Measurements from ENCODE around the gene SRRT. TPM values are rescaled to one million over a fixed set of nuclear protein-coding genes. Genes with fewer than 3 reads are reported as not detected.

The SRRT gene
- total and polyA plus RNA-seq, 8 donors: 45.2 to 184 (median 77.6) TPM

DNA sequence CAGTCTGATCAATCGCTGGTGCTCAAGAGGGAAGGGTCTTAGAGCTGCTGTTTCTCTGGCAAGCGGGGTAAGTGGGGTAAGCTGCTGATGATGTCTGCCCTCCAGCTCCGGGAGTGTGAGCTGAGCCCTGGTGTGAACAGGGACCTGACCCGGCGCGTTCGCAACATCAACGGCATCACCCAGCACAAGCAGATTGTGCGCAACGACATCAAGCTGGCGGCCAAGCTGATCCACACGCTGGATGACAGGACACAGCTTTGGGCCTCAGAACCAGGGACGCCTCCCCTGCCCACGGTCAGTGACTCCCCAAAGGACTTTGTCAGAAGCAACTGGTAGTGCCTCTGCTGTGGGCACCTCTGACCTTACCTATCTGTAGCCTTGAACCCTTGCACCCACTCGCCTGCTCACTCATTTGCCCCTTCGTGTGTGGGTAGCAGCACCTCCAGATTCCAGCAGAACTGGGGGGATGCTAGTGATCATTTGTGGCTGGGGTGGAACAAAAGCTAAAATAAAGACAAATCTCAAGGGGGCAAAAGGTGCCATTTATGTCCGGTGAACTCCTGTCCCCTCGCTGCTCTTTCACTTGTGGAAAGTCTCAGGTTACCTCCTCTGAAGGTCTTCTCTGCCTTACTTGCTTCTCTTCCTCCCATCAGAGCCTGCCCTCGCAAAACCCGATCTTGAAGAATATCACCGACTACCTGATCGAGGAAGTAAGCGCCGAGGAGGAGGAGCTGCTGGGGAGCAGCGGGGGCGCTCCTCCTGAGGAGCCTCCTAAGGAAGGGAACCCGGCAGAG, 11.4 kb downstream of the SRRT start:
- no peaks in the 10 kb centered on the region for H3K9me3 ChIP-seq
- 83 to 89% (median 86%) methylated on average over 16 to 27 of the region's 27 CpGs for WGBS, 5 donors
- H3K4me1 ChIP-seq: peaks cover 32 to 49% (median 42%) of the 10 kb centered on the region in 4 donors
- TF ChIP-seq EP300 (IDR thresholded peaks at IDR 0.05) (no peak), POLR2AphosphoS5 (IDR thresholded peaks at IDR 0.05) (no peak), POLR2A (IDR thresholded peaks at IDR 0.05) (no peak)
- TF ChIP-seq, protein P1, sequence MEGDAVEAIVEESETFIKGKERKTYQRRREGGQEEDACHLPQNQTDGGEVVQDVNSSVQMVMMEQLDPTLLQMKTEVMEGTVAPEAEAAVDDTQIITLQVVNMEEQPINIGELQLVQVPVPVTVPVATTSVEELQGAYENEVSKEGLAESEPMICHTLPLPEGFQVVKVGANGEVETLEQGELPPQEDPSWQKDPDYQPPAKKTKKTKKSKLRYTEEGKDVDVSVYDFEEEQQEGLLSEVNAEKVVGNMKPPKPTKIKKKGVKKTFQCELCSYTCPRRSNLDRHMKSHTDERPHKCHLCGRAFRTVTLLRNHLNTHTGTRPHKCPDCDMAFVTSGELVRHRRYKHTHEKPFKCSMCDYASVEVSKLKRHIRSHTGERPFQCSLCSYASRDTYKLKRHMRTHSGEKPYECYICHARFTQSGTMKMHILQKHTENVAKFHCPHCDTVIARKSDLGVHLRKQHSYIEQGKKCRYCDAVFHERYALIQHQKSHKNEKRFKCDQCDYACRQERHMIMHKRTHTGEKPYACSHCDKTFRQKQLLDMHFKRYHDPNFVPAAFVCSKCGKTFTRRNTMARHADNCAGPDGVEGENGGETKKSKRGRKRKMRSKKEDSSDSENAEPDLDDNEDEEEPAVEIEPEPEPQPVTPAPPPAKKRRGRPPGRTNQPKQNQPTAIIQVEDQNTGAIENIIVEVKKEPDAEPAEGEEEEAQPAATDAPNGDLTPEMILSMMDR (IDR thresholded peaks at IDR 0.05): no peak
- intact Hi-C loops (cut with DNase I; ENCODE audit: low total_unique reads): no loop called here
- no peak overlapping the region for H3K4me3 ChIP-seq
- DNase-seq: no peak
- H3K36me3 ChIP-seq: peaks cover 74 to 75% (median 75%) of the 10 kb centered on the region in 4 donors
- H3K27me3 ChIP-seq: peaks cover 0 to 10% (median 0%) of the 10 kb centered on the region in 3 donors
- H3K27ac ChIP-seq: peak overlapping the region in 2 of 5 donors; percentile 71 to 92

DNA sequence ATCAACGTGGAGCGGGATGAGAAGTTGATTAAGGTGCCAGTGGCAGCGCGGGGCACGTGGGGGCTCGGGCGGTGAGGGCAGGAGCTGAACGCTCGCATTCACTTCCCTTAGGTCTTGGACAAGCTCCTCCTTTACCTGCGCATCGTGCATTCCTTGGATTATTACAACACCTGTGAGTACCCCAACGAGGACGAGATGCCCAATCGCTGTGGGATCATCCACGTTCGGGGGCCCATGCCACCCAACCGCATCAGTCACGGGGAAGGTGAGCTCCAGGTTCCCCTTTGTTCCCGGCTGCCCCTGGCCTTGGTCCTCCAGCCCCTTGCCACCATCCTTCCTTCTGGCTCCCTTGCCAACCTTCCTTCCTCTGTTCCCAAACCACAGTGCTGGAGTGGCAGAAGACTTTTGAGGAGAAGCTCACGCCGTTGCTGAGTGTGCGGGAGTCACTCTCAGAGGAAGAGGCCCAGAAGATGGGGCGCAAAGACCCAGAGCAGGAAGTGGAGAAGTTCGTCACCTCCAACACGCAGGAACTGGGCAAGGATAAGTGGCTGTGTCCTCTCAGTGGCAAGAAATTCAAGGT, 12.1 kb downstream of the SRRT start:
- TF ChIP-seq, protein P1 (IDR thresholded peaks at IDR 0.05): no peak
- TF ChIP-seq POLR2AphosphoS5 (IDR thresholded peaks at IDR 0.05) (no peak), POLR2A (IDR thresholded peaks at IDR 0.05) (no peak), EP300 (IDR thresholded peaks at IDR 0.05) (no peak)
- Histone ChIP-seq H3K4me3 (peak overlapping the region in 2 of 4 donors; percentile 7 to 82), H3K27ac (peak overlapping the region; percentile 3 to 92 (median 71)), H3K36me3 (peaks cover 67 to 68% (median 68%) of the 10 kb centered on the region in 4 donors), H3K9me3 (no peaks in the 10 kb centered on the region), H3K27me3 (peaks cover 0 to 10% (median 0%) of the 10 kb centered on the region in 3 donors), H3K4me1 (peaks cover 32 to 50% (median 44%) of the 10 kb centered on the region in 4 donors)
- WGBS, 5 donors: 78 to 83% (median 79%) methylated on average over 17 to 25 of the region's 25 CpGs
- intact Hi-C loops (cut with DNase I; ENCODE audit: low total_unique reads): no loop called here
- no peak for DNase-seq

DNA sequence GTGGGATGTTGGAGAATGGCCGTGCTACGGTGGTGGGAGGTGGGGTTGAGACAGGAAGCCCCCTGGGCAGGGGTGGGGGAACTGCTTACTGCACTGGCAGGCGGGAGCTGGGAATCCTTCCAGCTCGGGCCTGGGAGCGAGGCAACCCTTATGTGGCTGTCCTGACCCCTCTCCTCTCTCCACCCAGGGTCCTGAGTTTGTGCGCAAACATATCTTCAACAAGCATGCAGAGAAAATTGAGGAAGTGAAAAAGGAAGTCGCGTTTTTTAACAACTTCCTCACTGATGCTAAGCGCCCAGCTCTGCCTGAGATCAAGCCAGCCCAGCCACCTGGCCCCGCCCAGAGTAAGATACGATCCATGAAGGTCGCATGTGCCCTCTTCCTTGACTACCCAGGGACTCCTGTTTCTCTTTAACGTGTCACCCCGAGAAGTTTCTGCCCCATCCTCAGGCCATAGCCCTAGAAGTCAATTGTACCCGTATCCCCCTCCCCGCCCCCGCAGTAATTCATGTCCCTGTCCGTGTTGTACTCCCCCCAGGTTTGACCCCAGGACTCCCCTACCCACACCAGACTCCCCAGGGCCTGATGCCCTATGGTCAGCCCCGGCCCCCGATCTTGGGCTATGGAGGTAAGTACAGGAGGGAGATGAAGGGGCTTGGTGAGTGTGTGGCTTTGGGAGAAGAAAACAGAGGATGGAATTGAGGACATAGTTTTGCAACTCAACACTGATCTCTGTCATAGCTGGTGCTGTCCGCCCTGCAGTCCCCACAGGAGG, 12.8 kb downstream of the SRRT start:
- Histone ChIP-seq H3K4me1 (peaks cover 32 to 50% (median 44%) of the 10 kb centered on the region in 4 donors), H3K36me3 (peaks cover 60 to 62% (median 61%) of the 10 kb centered on the region in 4 donors), H3K9me3 (no peaks in the 10 kb centered on the region), H3K4me3 (peak overlapping the region in 2 of 4 donors; percentile 74 to 82), H3K27ac (peak overlapping the region; percentile 13 to 92 (median 71)), H3K27me3 (peaks cover 0 to 15% (median 0%) of the 10 kb centered on the region in 3 donors)
- intact Hi-C loops (cut with DNase I; ENCODE audit: low total_unique reads): no loop called here
- no peak for TF ChIP-seq EP300 (IDR thresholded peaks at IDR 0.05)
- TF ChIP-seq POLR2AphosphoS5 (IDR thresholded peaks at IDR 0.05): peak in 1 of 3 donors; percentile 2
- WGBS, 5 donors: 49 to 56% (median 55%) methylated on average over 21 of the region's 21 CpGs
- DNase-seq: peak in 1 of 2 donors; percentile 68

DNA sequence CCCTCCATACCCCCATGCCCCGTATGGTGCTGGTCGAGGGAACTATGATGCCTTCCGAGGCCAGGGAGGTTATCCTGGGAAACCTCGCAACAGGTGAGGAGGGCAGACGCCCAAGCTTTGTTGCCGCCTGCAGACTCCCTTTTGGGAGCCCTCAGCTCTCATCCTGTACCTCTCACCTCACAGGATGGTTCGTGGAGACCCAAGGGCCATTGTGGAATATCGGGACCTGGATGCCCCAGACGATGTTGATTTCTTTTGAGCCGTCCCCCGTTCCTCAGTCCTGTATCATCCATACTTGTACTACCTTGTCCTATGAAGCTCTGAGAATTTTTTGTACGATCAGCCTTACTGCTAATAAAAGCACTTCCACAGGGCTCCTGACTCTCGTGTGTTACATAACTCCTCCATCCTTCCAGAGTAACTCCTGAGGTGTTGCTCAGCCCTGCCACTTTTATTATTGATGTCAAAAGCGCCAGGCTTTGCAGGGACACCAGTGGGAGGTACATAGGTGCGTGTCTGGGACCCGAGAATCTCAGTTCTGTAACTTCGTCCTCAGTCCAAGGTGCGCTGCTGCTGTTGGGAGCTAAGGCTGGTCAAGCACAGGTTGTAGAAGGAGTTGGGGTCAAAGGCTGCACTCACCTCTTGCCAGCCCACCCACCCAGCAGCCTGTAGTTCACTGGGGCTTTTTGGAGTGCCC, 13.5 kb downstream of the SRRT start:
- no peak for TF ChIP-seq POLR2AphosphoS5 (IDR thresholded peaks at IDR 0.05)
- peak in 1 of 2 donors; percentile 26 for DNase-seq
- peaks cover 32 to 50% (median 44%) of the 10 kb centered on the region in 4 donors for H3K4me1 ChIP-seq
- H3K9me3 ChIP-seq: no peaks in the 10 kb centered on the region
- H3K4me3 ChIP-seq: peak overlapping the region; percentile 59 to 82 (median 71)
- H3K36me3 ChIP-seq: peaks cover 53 to 54% (median 54%) of the 10 kb centered on the region in 4 donors
- H3K27ac ChIP-seq: peak overlapping the region; percentile 88 to 93 (median 92)
- intact Hi-C loops (cut with DNase I; ENCODE audit: low total_unique reads): no loop called here
- WGBS, 5 donors: 51 to 61% (median 54%) methylated on average over 15 to 18 of the region's 18 CpGs
- peaks cover 0 to 21% (median 0%) of the 10 kb centered on the region in 3 donors for H3K27me3 ChIP-seq
